GM19328 (cell line): ENCODE data around the gene ADGRV1.
"Not testable (repeated sequence)": the region's sequence is repeated elsewhere in the genome, so short reads cannot be mapped to it uniquely, and the experiment has no call there.

Experiments
- ATAC-seq: cut with Tn5 transposase; IDR thresholded peaks from one replicate; pipeline ENCODE4 v1.9.1; 2021; ENCODE audit warnings: mild to moderate bottlenecking, moderate library complexity; ENCODE audit not compliant: unreplicated experiment

ADGRV1 gene

DNA sequence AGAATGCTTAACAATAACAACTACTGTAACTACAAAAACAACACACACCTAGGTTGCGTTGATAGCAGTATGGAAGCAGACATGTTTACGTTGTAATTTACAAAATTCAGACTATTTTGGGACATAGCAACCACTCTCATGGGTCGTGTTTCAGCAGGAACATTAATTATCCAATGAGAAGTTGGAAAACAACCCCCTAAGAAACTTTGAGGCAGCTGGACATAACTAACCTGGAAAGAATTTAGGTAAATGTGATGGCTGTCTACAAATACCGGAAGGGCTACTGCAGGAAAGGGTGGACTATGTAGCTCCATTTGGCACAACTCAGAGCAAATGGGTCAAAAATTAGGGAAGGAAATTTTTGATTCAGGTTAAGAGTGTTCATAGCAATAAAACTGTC is 409.3 kb downstream of the ADGRV1 start:
- ATAC-seq: no peak

DNA sequence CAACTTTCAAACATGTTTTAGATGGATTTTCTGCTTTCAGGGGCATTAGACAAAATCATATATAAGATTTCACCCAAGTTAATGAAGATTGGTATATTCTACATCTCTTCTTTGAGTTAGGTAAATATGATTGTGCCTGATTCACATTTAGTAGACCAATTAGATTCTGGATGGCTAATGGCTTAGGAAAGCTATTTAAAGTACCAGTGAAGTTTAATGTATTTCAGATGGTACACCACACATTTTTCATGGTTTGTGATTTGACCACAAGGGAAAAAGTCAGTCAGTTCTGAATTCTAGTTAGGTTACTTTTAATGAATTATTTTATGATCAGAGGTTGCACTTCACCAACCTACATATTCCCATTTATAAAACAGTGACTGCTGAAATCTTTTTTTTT is 409.7 kb downstream of the ADGRV1 start:
- no peak for ATAC-seq

DNA sequence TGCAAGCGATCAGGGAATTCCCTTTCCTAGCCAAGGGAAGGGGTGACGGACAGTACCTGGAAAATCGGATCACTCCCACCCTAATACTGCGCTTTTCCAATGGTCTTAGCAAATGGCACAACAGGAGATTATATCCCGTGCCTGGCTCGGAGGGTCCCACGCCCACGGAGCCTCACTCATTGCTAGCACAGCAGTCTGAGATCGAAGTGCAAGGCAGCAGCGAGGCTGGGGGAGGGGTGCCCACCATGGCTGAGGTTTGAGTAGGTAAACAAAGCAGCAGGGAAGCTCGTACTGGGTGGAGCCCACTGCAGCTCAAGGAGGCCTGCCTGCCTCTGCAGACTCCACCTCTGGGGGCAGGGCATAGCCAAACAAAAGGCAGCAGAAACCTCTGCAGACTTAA is 411.3 kb downstream of the ADGRV1 start:
- not testable (repeated sequence) for ATAC-seq

DNA sequence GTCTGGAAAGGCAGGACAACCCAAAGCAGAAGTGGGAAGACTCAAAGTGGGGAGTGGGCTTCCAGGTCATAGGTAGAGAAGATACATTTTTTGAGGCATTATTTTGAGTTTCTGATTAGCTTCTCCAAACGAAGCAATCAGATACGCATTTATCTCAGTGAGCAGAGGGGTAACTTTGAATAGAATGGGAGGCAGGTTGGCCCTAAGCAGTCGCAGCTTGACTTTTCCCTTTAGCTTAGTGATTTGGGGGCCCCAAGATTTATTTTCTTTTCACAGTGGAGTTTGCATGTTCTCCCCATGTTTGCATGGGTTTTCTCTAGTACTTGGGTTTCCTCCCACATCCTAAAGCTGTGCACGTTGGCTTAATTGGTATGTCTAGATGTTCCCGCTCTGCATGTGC is 422.6 kb downstream of the ADGRV1 start:
- no peak for ATAC-seq

DNA sequence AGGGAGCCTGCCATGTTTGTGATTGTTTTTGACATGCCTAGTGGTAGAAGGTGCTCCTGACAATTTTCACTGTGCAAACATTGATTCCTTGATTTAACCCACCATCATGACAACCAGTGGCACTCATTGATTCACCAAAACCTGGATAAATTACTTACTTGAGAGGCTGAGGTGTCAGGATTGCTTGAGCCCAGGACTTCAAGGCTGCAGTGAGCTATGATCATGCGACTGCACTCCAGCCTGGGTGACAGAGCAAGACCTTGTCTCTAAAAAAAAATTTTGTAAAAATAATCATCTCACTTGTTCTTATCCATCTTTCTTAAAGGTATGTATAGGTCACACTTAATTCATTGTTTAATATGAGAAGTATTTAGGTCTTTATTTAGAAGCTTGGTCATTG is 423.2 kb downstream of the ADGRV1 start:
- ATAC-seq: no peak

DNA sequence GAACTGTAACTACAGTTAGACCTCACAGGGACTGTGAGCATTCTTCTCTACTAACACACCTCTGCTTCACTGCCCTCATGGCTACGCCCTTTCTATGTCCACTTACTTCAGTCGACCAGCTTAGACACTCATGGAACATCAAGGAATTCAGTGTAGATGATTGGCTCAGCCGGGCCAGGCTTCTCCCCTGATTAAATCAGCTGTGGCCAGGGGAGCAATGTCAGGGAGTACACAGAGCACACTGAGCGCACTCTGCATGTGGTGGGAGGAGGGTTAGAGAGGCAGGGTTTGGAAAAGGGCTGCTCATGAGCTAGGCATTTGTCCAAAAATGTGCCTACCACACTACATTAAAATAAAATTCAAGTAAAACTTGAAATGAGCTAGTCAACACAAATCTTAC is 424.0 kb downstream of the ADGRV1 start:
- no peak for ATAC-seq

DNA sequence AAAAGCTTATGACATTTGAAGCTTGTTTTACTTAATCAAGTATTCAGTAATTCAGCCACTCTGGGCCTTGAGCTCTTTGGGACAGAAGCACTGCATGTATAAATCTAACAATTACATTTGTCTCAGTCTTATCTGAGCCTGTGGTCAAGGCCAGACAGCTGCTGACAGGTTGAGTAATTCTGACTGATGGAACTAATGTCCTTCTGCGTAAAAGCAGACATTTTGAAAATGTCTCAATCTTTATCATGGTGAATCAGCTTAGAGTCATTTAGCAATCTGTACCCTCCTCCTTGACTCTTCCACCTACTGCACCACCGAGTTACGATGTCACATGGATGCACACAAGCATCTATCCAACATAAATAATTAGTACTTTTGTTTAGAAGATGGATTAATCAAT is 424.6 kb downstream of the ADGRV1 start:
- no peak for ATAC-seq

DNA sequence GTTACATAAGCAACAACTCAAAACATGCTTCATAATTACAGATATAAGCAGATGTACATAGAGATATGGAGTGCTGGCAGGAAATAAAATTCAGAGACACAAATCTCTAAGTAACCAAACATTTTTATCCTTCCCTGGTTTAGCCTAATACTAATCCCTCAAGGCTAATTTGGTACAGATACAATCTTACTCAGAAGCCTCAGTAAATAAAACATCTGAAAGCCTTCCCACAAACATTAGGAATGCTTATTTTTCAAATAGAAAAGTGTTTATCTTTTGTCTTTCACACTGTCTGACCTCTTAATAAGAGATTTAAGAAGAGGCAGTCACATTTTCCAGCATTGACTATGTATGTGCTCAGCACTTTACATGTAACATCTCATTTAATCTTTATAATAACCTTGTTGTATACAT is 425.1 kb downstream of the ADGRV1 start:
- no peak for ATAC-seq

DNA sequence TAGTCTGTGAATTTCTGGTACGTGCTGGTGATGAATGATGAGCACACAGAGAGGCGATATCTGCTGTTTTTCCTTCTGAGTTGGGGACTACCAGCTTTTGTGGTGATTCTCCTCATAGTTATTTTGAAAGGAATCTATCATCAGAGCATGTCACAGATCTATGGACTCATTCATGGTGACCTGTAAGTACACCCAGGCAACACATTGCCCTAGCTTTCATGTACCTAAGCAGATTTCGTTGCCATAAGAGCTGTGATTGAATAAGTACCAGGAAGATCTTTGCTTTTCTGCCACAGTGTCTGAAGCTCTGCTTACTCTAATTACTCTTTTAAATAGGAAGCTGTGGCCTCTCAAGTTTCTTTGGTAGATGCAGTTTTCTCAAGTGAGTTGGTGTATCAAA is 426.7 kb downstream of the ADGRV1 start:
- ATAC-seq: no peak

DNA sequence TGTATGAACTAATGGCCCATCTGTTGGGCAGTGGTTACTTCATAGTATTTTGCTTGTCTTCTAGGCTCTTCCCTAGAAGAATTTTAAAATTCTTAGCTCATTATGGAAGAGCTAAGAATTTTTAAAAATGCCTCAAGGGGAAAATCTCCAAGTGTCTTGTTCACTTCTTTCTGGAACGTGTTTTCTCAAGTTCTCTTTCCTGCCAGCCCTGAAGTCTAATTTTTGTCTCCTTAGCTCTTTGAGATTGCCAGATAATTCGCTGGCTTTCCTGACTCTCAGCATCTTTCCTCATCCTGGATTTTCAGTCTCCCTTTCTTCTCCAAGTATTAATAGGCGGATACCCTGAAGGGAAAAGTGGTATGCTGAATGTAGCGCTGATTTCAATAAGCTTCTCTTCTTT is 429.1 kb downstream of the ADGRV1 start:
- no peak for ATAC-seq

DNA sequence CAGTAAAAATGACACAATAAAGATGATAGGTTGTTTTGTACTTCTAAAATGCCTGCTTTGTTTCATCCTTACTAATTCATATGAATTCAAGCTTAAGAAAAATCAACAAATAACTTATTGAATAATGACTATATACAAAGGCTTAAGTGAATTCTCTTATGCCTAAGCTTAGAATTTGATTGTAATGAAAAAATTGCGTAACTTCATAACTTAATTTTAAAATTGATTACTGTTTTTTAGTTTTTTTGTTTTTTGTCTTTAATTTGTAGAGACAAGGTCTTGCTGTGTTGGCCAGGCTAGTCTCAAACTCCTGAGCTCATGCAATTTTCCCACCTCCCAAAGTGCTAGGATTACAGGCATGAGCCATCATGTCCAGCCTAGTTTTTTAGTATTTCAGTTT is 432.6 kb downstream of the ADGRV1 start:
- ATAC-seq: no peak

DNA sequence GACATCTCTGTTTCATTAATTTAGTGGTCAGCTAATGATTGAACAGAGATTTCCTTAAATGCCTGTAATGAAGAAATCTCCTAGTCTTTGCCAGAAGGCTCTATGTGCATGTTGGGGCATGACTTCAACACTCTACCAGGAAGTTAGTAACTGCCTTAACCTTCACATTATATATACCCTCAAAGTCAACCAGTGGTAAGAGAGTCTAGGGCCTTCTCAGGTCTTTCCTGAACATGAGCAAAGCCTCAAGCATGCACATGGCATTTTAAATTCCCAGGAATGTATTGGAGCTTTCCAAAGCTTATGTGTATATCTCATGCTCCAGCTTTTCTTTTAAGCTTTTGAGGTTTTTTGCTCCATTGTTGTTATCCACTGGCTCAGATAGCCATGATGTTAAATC is 436.2 kb downstream of the ADGRV1 start:
- ATAC-seq: no peak

DNA sequence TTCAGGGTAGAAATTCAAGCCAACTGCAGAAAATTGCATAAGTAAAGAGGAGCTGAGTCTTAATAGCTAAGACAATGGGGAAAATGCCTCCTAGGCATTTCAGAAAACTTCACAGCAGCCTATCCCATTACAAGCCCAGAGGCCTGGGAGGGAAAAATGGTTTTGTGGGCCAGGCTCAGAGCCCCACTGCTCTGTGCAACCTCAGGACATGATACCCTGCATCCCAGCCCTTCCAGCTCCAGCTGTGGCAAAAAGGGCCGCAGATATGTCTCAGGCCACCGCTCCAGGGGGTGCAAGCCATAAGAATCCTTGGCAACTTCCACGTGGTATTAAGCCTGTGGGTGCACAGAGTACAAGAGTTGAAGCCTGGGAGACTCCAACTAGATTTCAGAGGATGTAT is 437.5 kb downstream of the ADGRV1 start:
- no peak for ATAC-seq

DNA sequence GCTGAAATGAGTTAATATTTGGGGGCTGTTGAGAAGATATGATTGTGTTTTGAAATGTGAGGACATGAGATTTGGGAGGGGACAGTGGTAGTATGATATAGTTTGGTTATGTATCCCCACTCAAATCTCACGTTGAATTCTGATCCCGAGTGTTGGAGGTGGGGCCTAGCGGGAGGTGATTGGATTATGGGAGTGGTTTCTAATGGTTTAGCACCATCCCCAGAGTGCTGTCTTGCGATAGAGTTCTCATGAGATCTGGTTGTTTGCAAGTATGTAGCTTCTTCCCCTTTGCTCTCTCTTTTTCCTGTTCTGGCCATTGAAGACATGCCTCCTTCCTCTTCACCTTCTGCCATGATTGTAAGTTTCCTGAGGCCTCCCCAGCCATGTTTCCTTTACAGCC is 438.5 kb downstream of the ADGRV1 start:
- ATAC-seq: no peak

DNA sequence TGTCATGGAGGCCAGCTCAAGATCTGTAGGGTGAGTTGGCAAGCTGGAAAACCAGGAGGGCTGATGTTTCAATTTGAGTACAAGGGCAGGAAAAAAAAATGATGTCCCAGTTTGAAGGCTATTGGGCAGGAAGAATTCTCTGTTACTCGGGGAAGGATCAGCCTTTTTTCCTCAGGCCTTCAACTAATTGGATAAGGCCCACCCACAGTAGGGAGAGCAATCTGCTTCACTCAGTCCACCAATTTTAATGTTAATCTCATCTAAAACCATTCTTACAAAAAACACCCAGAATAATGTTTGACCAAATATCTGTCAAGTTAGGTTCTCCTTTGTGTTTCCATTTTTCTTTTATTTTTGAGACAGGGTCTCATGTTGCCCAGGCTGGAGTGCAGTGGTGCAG is 442.1 kb downstream of the ADGRV1 start:
- ATAC-seq: no peak

DNA sequence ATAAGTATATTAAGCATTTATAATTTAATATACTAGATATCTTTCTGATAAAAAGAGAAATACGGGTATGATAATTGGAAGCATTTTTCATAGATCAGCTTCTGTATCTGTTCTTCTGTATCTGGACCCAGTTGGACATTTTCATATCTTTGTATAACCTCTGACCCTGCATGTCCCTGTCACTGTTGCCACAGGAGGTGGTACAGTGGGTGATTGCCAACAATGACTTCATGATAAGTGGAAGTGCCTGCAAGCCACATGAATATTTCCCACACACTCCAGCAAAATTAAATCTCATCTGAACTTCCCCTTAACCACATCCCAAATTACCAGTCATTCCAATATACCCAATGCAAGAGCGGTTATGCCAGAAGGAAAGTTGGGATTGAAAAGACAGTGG is 448.1 kb downstream of the ADGRV1 start:
- ATAC-seq: no peak

DNA sequence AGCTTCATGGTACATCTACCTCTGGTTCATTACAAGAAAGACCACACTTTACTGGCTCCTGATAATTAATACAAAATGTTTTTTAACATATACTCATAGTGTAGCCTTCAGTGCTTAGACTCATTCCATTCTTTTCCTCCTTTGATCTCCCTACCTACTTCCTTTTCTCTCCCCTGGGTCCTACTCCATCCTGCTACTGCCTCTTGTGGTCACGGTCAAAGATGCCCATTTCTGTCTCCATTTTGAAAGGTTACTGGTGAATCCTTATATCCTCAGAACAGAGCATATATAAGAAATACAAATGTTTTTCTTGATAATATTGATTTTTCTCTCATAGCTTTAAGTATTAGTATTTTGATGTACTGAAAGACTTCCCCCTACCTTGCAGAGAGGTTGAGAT is 448.7 kb downstream of the ADGRV1 start:
- no peak for ATAC-seq

DNA sequence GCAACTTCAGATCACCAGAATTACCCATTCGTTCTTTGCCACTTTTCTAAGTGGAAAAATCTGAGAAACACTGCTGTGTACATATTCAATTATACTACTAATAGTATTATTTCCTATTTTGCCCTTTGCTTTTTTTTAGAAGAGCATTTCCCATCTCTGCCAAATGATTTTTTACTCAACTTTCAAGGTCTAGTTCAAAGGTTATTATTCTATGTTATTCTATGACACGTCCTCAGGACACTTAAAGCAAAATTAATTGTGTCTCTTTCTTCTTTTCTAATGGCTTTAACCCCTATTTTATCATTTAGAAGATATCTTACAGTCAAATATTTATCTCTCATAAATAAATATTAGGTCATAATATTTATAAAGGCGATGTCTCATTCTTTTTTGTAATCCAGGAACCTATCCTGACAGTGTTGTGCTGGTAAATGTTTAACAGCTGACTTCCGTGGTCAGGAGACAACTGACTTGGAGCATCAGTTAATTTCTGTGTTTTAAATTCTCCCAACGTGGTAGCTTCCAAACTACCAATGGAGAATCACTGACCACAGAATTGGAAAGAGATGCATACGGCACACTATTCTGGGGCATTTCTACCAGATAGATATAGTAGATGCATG is 449.3 kb downstream of the ADGRV1 start:
- no peak for ATAC-seq

DNA sequence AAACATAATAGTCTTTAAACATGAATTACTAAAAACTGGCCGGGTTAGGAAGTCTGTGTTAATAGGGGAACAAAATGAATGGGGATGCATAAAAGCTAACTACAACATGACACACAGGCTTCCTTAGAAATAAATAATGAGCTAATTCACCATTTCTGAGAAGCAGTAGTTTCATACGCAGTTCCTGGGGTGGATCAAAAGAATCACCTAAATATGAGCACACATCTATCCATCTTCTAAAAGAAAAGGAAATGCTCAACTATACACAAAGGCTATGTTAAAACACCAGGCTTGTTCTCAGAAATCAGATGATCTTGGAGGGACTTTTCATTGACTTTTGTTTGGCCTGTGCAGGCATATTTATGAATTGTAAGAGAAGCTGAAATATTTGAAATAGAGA is 451.5 kb downstream of the ADGRV1 start:
- ATAC-seq: no peak

DNA sequence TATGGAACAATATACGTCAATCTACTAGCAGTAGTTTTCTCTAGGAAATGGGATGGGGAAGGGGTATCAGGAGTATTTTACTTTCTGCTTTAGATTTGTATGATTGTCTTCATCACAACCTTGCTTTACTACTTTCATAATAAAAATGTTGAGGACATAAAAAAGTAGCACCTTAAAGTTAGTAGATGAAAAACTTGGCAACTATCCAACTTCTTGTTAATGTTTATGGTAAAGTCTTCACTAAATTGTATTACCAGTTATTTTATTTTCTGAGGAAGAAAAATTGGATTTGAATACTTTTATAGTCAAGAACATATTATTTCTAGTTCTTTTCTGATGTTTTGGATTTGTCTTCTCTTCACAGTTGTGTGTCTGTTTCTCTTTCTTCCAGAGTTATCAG is 452.4 kb downstream of the ADGRV1 start:
- no peak for ATAC-seq

DNA sequence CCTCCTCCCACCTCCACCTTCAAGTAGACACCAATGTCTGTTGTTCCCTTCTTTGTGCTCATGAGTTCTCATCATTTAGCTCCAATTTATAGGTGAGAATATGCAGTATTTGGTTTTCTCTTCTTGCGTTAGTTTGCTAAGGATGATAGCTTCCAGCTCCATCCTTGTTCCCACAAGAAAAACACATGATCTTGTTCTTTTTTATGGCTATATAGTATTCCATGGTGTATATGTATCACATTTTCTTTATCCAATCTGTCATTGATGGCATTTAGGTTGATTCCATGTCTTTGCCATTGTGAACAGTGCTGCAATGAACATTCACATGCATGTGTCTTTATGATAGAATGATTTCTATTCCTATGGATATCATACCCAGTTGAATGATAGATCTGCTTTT is 454.3 kb downstream of the ADGRV1 start:
- ATAC-seq: not testable (repeated sequence)

DNA sequence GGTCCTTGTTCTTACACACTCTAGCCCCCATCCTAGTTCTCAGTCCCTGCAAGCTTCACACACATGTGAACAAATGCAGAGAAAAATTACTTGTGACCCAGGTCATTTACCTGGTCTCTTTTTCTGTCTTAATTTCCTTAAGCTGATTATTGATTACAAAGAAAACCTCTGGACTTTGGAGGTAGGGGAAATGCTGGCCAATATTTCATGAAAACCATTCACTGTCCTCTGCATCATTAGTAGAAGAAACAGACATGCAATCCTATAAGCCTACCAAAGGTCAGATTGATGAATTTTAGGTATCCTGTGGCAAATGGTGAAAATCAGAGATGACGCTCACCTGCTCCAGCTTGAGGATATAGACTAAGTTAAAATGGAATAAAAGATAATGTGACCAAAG is 457.7 kb downstream of the ADGRV1 start:
- ATAC-seq: no peak

DNA sequence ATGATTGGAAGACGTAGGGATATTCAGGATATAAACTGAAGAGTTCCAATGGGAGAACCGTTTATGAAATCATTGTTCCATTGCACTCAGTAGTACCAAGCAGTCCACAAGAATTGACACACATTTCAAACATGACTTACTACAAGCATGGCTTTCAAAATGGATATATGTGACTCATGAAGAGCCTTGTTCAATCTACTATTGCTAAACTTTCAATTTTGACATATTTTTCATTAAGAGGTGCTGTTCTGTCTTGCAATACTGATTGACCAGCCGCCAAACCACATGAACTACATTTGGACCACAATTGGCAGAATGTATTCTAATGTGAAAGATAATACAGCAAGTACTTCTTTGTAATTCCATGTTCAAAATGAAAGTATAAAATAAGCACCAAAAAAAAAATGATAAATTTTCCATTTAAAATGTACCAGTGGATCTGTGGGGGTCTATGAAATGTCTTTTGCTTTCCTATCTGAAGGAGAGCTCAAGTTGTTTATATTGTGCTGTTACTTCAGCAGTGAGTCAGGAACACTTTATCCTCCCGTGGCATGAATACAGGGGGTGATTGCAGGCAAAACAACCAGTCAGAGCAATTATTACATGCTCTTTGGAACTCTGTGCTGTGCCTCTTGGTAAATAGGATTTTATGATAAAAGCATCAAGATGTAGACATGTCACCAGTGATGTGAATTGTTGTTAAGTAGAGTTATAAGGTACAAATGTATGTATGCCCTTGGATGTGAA is 458.5 kb downstream of the ADGRV1 start:
- ATAC-seq: no peak
